Peyer's patch (tissue), 4 donors: Measurements from ENCODE around the gene JDP2.

Experiments
- CTCF ChIP-seq, 6 experiments: fragments of 450-650 bp in 4 of 6; fragments of 200-600 bp in 2 of 6; sonication (generic) in 1 of 6; IDR thresholded peaks; one replicate each; pipeline ENCODE4 v1.5.1; 2017 to 2019; ENCODE audit warnings: antibody characterized with exemption in 6 of 6, mild to moderate bottlenecking in 3 of 6, moderate library complexity in 1 of 6
- POLR2A ChIP-seq, 2 donors: fragments of 450-650 bp; IDR thresholded peaks; one replicate each; pipeline ENCODE4 v1.5.1; 2017; ENCODE audit warnings: antibody characterized with exemption in 2 of 2, mild to moderate bottlenecking in 2 of 2, moderate library complexity in 2 of 2

- no peak for TF ChIP-seq CTCF (IDR thresholded peaks at IDR 0.05)
- TF ChIP-seq POLR2A (IDR thresholded peaks at IDR 0.05) = no peak
Measured at GRCh38 chr14:75449036-75449435, 21.2 kb downstream of the JDP2 start.
